Hematopoietic multipotent progenitor cell treated with erythropoietin and hydrocortisone succinate and interleukin-3 and kit ligand, for 8 days (in vitro differentiated cells): ENCODE data around the gene MAP3K20.
"Not testable (repeated sequence)": the region's sequence is repeated elsewhere in the genome, so short reads cannot be mapped to it uniquely, and the experiment has no call there.

ENCODE experiments used
- DNase-seq: peaks from one replicate; pipeline ENCODE4 v3.0.0-alpha.2; 2015

The MAP3K20 gene

DNA sequence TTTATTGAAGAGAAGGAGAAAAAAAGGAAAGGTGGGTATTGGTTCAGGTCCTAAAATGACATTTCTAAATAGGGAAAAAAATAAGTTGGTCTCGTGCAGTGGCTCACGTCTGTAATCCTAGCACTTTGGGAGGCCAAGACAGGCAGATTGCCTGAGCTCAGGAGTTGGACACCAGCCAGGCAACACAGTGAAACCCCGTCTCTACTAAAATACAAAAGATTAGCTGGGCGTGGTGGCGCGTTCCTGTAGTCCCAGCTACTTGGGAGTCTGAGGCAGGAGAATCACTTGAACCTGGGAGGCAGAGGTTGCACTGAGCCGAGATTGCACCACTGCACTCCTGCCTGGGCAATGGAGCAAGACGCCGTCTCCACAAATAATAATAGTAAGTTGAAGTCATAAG lies 131.5 kb downstream of the MAP3K20 start:
- not testable (repeated sequence) for DNase-seq

GRCh38 chr2:173210270-173211196 lies 134.9 kb downstream of the MAP3K20 start:
- peak; percentile 71 for DNase-seq

- no peak for DNase-seq
These were observed 137.5 kb downstream of the MAP3K20 start for GRCh38 chr2:173213181-173213580.

DNA sequence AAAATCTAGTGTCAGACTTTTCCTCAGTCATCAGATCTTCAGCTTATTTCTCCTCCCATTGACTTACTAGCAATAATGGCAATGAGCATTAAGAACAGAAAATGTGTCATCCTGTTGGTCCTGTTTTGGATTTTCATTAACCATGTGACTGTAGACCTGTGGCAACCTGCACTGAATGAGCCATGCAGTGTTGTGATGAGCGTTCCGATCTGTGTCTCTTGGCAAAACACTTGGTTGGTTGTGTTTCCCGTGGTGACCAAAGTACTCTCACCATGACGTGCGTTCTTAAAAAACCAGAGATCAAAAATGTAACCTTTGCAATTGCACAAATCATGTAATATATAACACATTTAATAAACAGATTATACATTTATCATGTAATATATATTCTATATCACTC lies 138.6 kb downstream of the MAP3K20 start:
- no peak for DNase-seq

DNA sequence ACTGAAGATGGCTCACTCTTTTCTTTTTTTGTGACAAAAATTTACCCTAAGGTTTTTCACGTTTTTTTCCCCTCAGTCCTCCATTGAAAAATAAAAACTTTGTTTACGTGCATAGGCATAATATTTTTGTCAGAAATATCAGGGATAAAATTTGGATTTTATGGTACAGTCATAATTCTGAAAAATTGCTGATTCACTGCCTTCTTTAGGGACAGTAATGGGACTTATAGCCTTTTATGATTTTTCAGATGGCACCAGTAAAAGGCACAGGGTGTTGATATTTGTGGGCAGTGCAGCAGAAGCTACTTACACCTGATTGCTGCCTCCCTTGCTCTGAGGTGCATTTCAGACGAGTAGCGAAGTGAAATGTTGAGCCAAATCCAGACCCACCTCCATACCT lies 139.7 kb downstream of the MAP3K20 start:
- DNase-seq, result no peak

GRCh38 chr2:173216051-173216450 lies 140.4 kb downstream of the MAP3K20 start:
- DNase-seq, result no peak

DNA sequence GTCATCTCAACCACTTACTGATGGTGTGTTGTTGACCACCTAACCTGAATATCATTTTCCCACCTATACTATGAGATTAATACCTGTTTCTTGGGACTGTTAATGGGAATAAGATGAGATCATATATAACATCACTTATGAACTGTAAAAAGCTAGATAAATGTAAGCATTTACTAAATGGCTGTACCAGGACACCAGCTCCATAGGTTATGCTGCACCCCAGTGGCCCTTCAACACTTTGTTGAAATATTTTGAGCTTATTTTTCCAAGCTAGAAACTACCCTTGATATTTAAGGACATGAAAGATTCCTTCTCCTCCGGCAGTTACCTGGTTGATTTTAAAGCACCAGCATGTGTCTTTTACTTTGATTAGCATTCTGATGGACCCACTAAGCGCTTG lies 141.0 kb downstream of the MAP3K20 start:
- DNase-seq, result no peak

- DNase-seq, result no peak
These were observed 141.6 kb downstream of the MAP3K20 start for GRCh38 chr2:173217116-173217840.

- no peak for DNase-seq
These were observed 142.8 kb downstream of the MAP3K20 start for GRCh38 chr2:173218326-173219056.

DNA sequence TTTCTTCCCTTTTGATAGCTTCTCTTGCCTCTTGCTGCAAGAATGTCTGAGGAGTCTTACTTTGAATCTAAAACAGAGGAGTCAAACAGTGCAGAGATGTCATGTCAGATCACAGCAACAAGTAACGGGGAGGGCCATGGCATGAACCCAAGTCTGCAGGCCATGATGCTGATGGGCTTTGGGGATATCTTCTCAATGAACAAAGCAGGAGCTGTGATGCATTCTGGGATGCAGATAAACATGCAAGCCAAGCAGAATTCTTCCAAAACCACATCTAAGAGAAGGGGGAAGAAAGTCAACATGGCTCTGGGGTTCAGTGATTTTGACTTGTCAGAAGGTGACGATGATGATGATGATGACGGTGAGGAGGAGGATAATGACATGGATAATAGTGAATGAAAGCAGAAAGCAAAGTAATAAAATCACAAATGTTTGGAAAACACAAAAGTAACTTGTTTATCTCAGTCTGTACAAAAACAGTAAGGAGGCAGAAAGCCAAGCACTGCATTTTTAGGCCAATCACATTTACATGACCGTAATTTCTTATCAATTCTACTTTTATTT lies 145.6 kb downstream of the MAP3K20 start:
- no peak for DNase-seq

DNA sequence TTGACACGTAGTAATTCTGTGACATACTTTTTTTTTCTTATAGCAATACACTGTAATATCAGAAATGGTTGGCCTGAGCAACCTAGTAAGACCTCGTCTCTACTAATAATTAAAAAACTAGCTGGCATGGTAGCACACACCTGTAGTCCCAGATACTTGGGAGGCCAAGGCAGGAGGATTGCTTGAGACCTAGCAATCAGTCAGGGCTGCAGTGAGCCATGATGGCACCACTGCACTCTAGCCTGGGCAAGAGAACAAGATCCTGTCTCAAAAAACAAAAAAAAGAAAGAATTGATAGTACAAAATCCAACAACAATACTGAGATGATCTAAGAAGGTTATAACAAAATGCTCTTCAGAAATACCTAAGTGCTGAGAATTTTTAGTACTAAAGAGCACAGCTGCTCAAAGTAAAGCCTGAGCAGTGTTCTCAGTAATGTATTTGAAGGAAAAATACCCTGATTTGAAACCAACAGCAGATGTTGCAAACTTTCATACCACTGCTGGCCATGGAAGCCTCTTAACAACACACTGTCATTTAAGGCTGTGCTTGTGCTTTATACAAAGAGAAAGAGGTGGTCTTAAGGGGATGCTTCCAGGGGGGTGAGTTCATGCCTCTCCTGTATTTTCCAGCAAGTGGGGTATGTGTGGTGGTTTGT lies 146.4 kb downstream of the MAP3K20 start:
- no peak for DNase-seq

DNA sequence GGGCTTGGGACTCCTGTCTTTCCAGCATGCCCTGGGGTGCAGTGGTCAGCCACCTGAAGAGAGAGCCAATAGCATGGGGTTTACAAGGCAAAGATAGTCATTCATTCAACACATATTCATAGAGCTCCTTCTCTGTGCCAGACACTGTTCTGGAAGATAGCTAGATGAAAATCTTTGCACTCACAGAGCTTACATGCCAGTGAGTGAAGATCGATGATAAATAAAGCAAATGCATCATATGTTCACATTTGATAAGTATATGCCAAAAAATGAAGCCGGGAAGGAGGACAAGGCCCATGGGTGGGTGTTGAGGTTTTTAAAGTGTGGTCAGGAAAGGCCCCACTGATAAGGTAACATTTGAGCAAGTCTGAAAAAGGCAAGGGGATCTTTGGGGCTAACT lies 148.2 kb downstream of the MAP3K20 start:
- peak; percentile 91 for DNase-seq

DNA sequence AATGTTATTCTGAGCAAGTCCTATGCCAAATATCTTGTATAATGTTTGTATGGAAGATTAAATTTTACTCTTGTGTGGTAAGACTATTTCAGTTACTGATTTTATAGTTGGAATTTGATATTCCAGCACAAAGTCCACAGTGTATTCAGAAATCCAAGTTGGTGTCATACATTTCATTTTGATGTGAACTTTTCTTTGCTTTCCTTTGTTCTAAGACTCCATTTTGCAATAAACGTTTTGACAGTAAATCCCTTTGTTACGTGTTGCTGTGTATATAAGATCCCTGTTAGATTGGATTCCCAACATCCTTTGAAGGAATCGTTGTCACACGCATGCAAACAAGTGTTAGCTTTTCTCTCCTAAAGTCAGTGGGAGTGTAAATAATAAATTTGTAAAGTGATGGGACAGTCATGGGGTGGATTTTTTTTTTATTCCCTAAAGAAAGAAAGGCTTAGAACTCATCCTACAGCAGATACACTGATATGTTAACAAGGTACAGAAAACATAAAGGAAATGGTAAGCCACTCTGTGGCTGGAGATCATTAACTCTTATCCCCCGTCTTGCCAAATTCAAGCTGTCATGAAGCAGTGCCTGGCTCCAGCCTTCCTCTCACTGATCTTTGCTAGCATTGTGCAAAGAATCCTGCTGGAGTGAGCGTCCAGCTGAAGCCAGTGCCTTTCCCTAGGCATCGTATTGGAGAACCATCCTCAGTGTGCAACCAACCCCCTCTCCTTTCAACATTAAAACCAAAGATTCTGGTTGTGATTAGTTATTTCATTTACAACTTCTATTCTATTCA lies 151.5 kb downstream of the MAP3K20 start:
- DNase-seq, result no peak

- no peak for DNase-seq
These were observed 153.4 kb downstream of the MAP3K20 start for GRCh38 chr2:173229086-173229485.

- DNase-seq, result no peak
These were observed 154.5 kb downstream of the MAP3K20 start for GRCh38 chr2:173230181-173230580.

GRCh38 chr2:173231042-173231441 lies 155.4 kb downstream of the MAP3K20 start:
- no peak for DNase-seq

GRCh38 chr2:173231465-173231864 lies 155.8 kb downstream of the MAP3K20 start:
- no peak for DNase-seq

- no peak for DNase-seq
These were observed 157.5 kb downstream of the MAP3K20 start for GRCh38 chr2:173232956-173233744.

- DNase-seq, result no peak
These were observed 160.5 kb downstream of the MAP3K20 start for GRCh38 chr2:173235947-173236803.

DNA sequence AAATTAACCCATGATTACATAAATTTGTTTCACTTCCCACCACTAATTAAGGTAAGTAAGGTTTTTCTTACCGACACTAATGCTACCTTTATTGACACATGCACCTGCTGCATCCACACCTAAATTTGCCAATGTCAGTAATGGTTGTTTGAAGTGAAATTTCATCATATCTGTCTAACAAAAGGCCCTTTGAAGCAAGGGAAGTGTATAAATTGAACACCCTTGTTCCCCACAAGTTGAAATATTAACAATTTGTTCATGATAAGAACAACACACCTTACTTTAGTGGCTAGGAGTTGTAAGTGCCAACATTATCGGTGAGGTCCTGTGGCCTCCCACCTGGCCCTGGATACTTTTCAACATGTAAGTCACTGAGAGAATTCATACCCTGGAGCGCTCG lies 162.7 kb downstream of the MAP3K20 start:
- DNase-seq, result no peak
